Lower leg skin (tissue), 3 donors: ENCODE measurements around the gene ZMYND8.

ENCODE experiments used
- CTCF ChIP-seq, 3 donors: fragments of 450-650 bp; IDR thresholded peaks; one replicate each; pipeline ENCODE4 v1.5.1; 2016; ENCODE audit warnings: antibody characterized with exemption in 3 of 3, mild to moderate bottlenecking in 3 of 3, moderate library complexity in 2 of 3
- POLR2A ChIP-seq, 2 donors: fragments of 450-650 bp; IDR thresholded peaks; one replicate each; pipeline ENCODE4 v1.6.1; 2016 to 2017; ENCODE audit warnings: antibody characterized with exemption in 2 of 2, mild to moderate bottlenecking in 1 of 2, moderate library complexity in 1 of 2

GRCh38 chr20:47198254-47198671 is 158.2 kb downstream of the ZMYND8 start:
- TF ChIP-seq CTCF (IDR thresholded peaks at IDR 0.05) = no peak
- TF ChIP-seq POLR2A (IDR thresholded peaks at IDR 0.05) = no peak
